Measurements from ENCODE around the gene ZNF124.
"Not testable (repeated sequence)": the region's sequence is repeated elsewhere in the genome, so short reads cannot be mapped to it uniquely, and the experiment has no call there.

DNA sequence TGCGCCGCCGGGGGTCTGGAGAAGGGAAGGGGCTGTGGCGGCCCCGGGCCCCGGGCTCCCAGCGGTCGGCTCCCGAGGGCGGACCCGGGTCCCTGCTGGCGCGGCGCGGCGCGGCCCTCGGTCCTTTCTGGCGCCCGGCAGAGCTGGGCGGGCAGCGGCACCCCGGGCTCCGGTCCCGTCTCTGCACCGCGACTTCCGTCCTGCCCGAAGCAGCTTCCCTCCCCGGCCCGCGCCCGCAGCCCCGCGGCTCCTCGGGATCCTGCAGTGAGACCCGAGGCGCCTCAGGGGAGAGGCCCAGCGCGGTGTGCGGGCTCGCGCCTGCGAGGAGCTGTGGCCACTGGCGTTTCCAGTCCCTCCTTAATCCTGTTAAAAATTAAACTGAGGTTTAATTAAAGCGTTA lies 45.2 kb downstream of the ZNF124 start:
- TF ChIP-seq, protein P1, sequence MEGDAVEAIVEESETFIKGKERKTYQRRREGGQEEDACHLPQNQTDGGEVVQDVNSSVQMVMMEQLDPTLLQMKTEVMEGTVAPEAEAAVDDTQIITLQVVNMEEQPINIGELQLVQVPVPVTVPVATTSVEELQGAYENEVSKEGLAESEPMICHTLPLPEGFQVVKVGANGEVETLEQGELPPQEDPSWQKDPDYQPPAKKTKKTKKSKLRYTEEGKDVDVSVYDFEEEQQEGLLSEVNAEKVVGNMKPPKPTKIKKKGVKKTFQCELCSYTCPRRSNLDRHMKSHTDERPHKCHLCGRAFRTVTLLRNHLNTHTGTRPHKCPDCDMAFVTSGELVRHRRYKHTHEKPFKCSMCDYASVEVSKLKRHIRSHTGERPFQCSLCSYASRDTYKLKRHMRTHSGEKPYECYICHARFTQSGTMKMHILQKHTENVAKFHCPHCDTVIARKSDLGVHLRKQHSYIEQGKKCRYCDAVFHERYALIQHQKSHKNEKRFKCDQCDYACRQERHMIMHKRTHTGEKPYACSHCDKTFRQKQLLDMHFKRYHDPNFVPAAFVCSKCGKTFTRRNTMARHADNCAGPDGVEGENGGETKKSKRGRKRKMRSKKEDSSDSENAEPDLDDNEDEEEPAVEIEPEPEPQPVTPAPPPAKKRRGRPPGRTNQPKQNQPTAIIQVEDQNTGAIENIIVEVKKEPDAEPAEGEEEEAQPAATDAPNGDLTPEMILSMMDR (IDR thresholded peaks at IDR 0.05), result not testable (repeated sequence)
- not testable (repeated sequence) for TF ChIP-seq EZH2 (IDR thresholded peaks at IDR 0.05; ENCODE audit: borderline replicate concordance, insufficient read depth, low read depth, low read length, poor library complexity, severe bottlenecking)

Data from B cell (primary cell).